Fibroblast of skin of scalp (primary cell): Measurements from ENCODE around the gene AAMDC.
"Not testable (repeated sequence)": the region's sequence is repeated elsewhere in the genome, so short reads cannot be mapped to it uniquely, and the experiment has no call there.

Experiments used
- DNase-seq: peaks from one replicate; pipeline ENCODE4 v3.0.0-alpha.2; 2013

Gene AAMDC

GRCh38 chr11:77886401-77886800, 65.5 kb downstream of the AAMDC start:
- DNase-seq = no peak

- not testable (repeated sequence) for DNase-seq
These were observed 68.1 kb downstream of the AAMDC start for GRCh38 chr11:77889045-77889444.

GRCh38 chr11:77890100-77890614, 69.2 kb downstream of the AAMDC start:
- DNase-seq = not testable (repeated sequence)

- DNase-seq = not testable (repeated sequence)
These were observed 69.7 kb downstream of the AAMDC start for GRCh38 chr11:77890619-77891056.

GRCh38 chr11:77891256-77891655, 70.3 kb downstream of the AAMDC start:
- DNase-seq = not testable (repeated sequence)

- DNase-seq = not testable (repeated sequence)
These were observed 70.8 kb downstream of the AAMDC start for GRCh38 chr11:77891703-77892102.

- peak; percentile 28 for DNase-seq
These were observed 74.0 kb downstream of the AAMDC start for GRCh38 chr11:77894949-77895348.

GRCh38 chr11:77908835-77909234, 87.9 kb downstream of the AAMDC start:
- no peak for DNase-seq

GRCh38 chr11:77909277-77909676, 88.3 kb downstream of the AAMDC start:
- no peak for DNase-seq

- peak; percentile 4 for DNase-seq
These were observed 89.9 kb downstream of the AAMDC start for GRCh38 chr11:77910828-77911227.

GRCh38 chr11:77913608-77914306, 92.8 kb downstream of the AAMDC start:
- not testable (repeated sequence) for DNase-seq

GRCh38 chr11:77914307-77914791, 93.4 kb downstream of the AAMDC start:
- DNase-seq = peak; percentile 74

- DNase-seq = not testable (repeated sequence)
These were observed 96.8 kb downstream of the AAMDC start for GRCh38 chr11:77917713-77918112.
